Stimulated activated CD8-positive, alpha-beta memory T cell treated with anti-CD3 and anti-CD28 coated beads, Interleukin-12 subunit alpha, Interleukin-12 subunit beta, amount 100 ng/mL, for 4 hours (primary cell): ENCODE results near the gene FRMD5.

Source experiments
- DNase-seq: peaks from one replicate; pipeline ENCODE4 v3.0.0-alpha.2; 2020; ENCODE audit warnings: low read depth

The FRMD5 gene

DNA sequence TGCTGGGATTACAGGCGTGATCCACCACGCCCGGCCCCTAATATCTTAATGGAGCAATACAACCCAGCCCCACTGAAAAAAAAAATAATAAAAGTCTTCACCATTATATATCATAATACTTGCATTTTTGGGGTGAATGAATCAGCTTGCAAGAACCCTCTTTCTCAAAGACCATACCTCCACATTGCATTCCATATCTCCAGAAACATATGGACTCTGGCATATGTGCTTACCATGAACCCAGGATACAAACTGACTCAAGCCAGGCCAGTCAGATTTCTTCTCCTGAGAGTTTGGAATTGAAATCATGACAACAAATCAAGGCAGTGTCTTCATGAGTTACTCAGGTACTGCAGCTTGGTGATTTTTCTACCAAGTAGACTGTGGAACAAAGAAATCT lies 101.2 kb downstream of the FRMD5 start:
- no peak for DNase-seq

- no peak for DNase-seq
Measured at GRCh38 chr15:44092221-44092620, 102.8 kb downstream of the FRMD5 start.

DNA sequence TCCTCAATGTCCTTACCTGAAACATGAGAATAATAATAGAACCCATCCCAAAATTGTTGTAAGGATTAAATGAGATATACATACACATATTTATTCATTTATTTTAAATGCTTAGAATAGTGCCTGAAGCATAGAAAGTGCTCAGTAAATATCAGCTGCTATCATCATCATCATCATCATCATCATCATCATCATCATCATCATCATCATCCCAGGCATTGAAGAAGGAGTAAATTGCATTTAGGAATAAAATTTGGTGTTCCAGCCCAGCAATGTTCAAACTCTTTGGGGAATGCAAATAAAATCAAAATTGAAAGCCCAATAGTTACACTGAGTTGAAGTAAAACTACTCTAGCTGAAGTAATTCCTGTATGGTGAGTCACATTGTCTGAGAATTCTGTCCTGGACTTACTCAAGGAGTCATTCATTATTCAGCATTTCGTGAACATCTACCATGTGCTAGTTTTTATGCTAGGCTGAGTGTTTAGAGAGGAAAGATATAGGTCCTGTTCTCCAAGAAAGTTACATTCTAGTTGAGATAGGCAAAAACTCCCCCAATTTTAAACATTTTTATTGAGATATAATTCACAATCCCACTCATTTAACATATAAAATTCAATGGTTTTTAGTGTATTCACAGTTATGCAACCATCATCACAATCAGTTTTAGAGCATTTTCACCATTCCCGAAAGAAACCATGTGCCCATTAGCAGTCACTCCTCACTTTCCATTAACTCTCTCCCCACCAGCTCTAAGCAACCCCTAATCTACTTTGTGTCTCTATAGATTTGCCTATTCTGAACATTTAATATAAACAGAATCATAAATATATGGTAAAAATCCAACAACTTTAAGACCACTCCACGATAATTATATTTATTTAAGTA lies 107.2 kb downstream of the FRMD5 start:
- no peak for DNase-seq

DNA sequence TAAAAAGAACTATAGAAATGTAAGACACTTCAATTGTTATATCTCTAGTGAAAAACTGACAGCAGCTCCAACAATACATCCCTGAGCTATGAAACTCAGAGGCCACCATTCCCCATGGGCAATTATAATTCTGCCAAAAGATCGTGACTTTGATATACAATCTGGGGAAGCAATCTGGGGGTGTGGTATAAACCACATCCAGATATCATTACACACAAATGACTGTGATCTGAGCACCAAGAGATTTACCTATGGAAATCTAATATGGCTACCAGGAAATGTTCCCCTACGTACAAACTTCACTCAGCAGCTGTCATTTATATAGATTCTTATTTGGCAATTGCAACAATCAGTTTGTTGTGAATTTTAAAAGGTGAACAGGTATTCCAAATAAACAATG lies 110.3 kb downstream of the FRMD5 start:
- no peak for DNase-seq

DNA sequence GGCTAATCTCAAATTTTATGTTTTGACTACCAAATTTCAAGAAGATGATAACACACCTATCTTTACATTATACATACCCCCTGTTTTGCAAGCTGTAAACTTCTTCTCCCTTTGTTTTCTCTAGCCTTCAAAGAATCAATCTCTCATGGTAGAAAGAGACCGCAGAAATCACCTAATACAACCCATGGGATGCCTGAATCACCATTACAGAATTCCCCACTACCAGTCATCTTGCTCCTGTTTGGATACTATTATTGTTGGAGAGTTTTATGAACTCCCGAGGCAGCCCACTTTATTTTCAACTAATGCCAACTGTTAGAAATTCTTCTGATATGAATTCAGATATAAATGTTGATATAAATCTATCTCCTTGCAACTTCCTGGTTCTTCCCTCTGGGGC lies 110.9 kb downstream of the FRMD5 start:
- no peak for DNase-seq

GRCh38 chr15:44082558-44083157 lies 112.4 kb downstream of the FRMD5 start:
- no peak for DNase-seq

GRCh38 chr15:44081026-44082013 lies 113.8 kb downstream of the FRMD5 start:
- DNase-seq = no peak

DNA sequence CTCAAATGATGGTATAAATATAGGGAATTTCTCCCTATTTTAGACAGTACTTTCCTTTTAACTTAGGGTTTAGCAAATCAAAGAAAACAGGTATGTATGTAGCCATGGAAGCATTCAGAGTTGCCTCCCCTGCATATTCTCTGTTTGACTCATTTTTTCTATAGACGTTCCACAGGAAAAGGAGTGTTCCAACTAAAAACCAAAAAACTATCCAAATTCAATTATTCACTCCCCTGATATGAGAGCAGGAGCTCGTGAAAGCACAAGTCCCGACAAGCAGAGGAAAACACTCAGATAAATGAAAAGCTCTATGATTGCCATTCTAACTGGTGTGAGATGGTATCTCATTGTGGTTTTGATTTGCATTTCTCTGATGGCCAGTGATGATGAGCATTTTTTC lies 119.5 kb downstream of the FRMD5 start:
- DNase-seq = no peak

DNA sequence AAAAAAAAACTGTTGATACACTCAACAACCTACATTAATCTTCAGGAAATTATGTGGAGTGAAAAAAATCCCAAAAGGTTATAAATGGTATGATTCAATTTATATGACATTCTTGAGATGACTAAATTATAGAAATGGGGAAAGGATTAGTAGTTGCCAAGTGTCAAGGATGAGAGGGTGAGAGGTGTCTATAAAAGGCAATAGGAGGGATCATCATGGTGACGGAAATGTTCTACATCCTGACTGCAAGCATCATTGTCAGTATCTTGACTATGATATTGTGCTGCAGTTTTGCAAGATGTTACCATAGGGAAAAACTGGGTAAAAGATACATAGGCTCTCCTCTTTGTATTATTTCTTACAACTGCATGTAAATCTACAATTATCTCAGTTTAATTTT lies 125.6 kb downstream of the FRMD5 start:
- DNase-seq = no peak

GRCh38 chr15:44068347-44068746 lies 126.7 kb downstream of the FRMD5 start:
- DNase-seq = no peak

DNA sequence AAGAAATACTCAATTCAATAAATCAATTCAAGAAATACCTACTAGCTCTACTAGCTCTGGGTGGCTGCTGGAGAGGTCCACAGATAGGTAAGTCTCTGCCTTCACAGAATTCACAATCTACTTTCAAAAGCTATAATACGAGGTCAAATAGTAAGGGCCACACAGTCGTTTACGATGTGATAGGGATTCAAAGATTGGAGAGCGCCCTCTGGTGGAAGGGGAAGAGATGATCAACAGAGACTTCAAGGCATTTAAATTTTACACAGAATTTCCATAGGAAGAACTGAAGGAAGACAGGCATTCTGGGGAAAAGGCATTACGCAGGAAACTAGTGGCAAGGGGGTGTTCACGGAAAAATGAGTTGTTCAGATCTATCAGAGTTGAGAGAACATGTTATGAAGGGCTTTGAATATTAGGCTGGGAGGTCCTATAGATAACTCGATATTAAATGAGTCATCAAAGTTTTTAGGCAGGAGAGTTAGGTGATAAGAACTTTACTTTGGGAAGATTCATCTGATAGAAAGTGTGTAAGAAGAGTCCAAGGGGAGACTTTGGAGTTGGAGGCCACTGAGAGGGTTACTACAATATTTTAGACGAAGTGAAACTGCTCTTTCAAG lies 128.8 kb downstream of the FRMD5 start:
- DNase-seq = no peak

DNA sequence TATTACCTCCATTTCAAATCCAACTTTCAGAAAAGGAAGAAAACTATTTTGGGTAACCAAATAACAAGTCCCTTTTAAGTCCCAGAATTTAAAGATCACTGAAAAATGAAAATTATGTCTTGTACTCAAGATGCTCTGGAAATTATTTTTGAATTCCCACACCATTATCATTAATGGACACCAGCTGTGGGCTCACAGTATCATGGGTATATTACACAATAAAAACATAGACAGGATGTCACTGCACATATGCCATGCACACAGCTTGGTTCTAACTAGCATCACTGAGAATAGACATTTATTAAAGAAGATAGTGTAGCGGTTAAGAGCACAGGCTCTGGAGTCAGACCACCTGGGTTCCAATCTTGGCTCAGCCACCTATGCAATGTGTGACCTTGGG lies 130.4 kb downstream of the FRMD5 start:
- DNase-seq = no peak

DNA sequence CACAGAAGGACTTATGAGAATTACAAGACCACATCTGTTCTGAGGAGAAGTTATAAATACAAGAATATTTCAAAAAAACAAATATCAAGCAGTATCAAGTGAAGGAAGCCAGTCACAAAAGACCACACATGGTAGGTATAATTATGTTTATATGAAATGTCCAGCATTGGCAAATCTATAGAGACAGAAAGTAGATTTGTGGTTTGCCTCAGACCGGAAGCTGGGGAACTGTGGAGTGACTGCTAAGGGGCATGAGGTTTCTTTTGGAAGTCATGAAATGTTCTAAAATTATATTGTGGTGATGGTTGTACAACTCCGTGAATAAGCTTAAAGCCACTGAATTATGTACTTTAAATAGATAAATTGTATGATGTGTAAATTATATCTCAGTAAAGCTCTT lies 136.9 kb downstream of the FRMD5 start:
- DNase-seq = no peak

DNA sequence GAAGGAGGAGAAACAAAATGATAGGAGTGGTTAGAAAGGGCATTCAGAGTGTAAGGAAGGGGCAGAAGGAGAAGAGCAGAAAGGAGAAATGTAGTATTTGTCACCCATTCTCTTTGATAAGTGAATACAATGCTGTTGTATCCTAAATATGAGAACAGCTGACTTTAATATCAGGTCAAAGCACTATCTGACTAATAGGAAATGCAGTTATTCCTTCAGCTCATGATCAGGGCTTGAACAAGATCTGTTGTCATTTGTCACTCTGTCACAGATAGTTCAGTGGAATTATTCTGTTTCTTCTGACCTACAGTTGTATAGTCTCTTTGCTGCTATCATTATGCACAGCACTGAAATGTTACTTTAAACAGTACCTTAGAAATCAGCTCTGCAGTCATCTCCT lies 149.4 kb downstream of the FRMD5 start:
- no peak for DNase-seq

GRCh38 chr15:44045217-44045616 lies 149.9 kb downstream of the FRMD5 start:
- DNase-seq = no peak

GRCh38 chr15:44038755-44039191 lies 156.3 kb downstream of the FRMD5 start:
- no peak for DNase-seq

DNA sequence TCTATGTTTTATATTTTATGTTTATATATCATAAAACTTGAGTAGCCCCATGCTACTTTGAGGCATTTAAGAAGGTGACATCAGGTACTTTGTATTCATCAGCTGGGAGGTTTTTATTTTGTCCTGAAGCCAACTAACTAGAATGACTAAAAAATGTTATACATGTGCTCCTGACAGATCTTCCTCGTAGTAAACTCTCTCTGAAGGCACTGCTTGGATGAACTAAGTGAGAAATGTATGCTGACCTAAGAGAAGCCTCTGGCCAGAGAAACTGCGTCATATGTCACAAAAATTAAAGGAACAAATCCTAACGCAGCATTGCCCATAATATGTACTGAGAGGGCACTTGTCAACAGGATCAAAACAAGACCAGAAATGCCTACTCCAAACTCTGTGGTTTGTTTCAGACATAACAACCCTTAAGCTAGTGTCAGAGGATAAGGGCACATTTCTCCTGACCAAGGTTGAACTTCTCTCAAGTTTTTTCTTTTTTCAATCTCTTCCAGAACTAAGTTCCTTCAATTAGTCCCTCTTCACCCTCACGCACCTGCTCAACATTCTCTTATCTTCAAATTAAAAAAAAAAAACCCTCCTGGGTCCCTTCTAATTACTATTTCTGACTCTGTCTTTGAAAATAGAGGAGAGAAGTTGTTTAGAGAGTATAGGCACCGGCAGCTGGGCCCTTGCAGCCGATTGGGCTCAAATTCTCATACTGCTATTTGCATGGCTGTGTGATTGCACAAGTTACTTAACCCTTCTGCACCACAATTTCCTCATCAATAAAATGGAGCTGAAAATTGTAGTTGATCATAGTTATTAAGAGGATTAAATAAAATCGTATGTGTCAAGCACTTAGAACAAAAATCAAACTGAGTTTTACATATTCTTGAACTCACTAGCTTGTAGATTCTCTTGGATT lies 159.0 kb downstream of the FRMD5 start:
- DNase-seq = no peak

- no peak for DNase-seq
Measured at GRCh38 chr15:44034933-44035624, 160.0 kb downstream of the FRMD5 start.

GRCh38 chr15:44034334-44034733 lies 160.7 kb downstream of the FRMD5 start:
- DNase-seq = no peak

- no peak for DNase-seq
Measured at GRCh38 chr15:44033894-44034293, 161.2 kb downstream of the FRMD5 start.
